Stimulated activated CD8-positive, alpha-beta memory T cell treated with anti-CD3 and anti-CD28 coated beads, Interleukin-15, amount 100 ng/mL, for 4 hours (primary cell): Measurements from ENCODE around the gene CACNA1C.

Source experiments
- DNase-seq, 2 donors: peaks; one replicate each; pipeline ENCODE4 v3.0.0-alpha.2; 2020; ENCODE audit warnings: low read depth in 2 of 2

The CACNA1C gene

GRCh38 chr12:2623472-2623871 is 570.7 kb downstream of the CACNA1C start:
- DNase-seq, result no peak

DNA sequence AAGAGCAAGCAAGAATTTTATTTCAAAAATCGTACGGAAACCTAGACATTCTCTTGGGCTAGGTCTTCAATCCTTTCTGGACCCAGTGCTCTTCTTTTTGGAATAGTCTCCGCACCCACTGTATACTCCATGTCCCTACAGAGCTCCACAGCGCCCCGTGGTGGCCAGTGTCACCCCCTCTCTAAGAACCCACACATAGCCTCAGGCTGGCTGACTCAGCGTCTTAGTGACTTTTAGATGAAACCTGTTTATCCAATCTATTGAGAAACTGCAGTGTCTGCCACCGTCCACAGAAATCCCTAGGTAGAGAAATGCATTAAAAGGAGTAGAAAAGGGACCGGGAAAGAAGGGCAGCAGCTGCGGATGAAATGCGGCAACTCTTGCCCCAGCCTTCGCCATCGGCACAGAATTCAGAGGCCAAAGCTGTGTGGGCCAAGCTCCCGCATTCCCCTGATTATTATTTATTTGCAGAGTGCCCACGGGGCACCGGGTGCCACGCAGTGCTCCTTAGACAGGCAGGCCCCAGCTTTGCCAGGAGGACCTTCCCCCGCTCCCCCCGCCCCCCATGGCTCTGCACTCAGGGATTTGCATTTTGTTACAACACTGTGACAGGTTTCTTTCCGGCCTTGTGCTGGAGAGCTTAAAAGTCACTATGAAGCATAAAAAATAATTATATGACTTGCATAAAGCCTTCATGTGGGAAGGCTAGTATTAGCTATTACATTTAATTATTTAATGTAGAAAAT is 571.9 kb downstream of the CACNA1C start:
- DNase-seq, result no peak

DNA sequence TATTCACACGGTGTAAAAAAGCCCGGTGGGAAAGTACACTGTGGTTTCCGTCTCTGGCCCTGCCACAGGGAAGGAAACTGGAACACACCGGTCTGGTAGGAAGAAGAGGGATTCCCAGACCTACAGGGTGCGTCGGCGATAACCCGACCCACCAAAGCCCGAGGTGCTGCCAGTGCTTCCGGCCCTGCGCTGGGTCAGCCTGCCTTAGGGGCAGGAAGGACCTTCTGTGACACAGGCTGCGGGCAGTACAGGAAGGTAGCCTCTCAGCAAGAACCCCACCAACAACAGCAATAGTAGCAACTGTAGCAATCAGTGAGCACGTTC is 572.5 kb downstream of the CACNA1C start:
- no peak for DNase-seq

DNA sequence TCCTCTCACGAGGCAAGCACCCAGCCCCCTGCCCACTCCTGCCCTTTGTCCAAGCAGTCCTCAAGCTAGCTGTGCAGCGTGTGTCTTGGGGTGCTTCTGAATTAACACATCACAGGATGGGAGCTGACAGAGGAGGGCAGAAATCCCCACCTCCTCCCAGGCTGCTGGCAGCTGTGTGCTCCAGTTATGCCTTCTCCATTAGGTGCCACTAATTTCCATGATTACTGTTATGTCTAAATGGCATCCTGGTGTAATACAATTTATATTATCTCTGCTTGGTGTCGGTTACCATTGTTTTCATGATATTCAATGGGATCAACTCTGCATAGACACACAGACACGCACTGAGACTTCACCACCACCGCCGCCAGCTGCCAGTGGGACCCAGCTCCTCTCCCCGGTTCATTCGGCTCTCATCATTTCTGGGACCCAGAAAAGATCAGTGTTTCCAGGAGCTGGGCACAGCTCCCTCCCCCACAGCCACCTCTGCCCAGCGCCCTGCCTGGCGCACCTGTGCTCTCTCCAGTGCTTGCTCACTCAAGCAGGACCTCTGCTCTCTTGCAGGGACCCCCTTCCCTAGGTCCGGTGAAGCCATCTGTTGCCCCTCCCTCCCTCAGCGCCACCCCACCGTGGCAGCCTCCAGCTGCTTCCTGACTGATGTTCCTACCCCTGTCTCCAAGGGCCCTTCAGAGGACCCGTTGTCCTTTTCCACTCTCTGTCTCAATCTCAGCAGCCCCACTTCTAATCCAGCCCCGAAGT is 574.5 kb downstream of the CACNA1C start:
- DNase-seq, result no peak

DNA sequence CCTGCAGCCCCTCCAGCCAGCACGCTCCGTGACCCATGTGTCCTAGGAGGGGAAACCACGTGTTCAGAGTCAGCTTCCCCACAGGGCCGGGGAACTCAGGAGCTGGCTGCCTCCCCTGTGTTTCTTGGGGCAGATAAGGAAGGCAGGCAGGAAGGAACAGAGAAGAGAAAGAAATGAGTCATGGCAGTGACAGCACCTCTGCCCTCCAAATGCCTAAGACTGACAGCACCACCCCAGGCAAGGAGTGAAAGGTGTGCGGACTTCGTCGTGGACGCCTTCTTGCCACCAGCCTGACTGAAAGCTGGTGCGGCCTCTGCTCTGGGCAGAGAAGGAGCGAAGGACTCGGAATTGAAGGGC is 575.0 kb downstream of the CACNA1C start:
- no peak for DNase-seq

DNA sequence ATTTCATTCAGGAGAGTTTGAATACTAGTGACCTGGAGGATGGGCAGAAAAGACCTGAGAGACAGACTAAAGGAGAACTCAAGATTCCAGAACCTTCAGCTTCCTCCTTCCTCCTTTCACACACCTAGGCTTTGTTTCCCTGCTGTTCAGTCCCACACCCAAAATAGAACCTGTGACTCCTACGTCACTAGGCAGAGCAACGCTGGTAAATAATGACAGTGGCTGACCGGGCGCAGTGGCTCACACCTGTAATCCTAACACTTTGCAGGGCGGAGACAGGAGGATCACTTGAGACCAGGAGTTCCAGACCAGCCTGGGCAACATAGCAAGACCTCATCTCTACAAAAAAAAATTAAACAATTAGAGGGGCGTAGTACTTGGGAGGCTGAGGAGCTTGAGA is 575.6 kb downstream of the CACNA1C start:
- DNase-seq, result no peak

DNA sequence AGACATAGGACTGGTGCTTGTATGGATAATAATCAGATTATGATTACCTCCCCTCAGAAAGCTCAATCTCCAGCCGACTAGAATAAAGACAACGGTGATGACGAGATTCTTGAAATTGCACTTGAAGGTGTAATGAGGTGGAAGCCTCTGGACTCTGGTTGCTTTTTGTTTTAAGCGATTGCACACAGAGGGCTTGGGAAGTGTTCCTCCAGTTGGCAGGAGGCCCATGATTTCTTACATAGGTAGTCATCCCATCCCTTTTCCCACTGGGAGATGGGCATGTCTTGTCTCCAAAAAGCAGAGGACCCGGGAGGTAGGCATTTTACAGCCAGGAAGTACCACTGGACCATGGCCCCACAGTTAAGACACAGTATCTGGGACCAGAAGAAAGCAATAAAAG is 576.3 kb downstream of the CACNA1C start:
- no peak for DNase-seq

DNA sequence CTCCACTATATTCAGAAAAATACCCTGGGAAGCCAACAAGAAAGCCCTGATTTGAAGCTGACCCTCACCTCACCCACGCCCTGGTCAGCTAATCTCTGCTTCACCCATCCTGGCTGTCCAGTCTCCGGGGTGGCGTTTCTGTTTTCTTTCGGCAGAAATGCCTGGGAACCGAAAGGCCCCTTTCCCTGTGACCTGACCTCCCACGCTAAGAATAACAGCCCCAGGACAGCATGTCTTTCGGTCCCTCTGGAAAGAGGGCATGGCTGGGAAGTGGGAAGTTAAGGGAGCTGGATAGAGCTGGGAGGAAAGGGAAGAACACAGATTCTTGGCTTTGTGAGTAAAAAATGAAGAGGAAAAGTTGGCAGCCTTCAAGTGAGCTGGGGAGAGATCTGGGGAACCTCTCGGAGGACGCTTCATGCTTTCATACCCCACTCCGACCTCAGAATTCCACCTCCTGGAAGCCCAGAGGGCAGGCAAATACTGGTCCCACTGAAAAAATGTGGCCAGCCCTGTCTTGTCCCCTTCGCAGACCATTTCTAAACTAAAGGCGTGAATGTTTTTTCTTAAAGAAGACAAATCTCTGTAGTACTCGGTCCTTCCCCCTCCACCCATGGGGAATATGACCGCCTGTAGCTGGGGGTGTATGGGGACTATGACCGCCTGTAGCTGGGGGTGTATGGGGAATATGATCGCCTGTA is 579.0 kb downstream of the CACNA1C start:
- DNase-seq, result no peak

- no peak for DNase-seq
Measured at GRCh38 chr12:2633176-2633824, 580.5 kb downstream of the CACNA1C start.

DNA sequence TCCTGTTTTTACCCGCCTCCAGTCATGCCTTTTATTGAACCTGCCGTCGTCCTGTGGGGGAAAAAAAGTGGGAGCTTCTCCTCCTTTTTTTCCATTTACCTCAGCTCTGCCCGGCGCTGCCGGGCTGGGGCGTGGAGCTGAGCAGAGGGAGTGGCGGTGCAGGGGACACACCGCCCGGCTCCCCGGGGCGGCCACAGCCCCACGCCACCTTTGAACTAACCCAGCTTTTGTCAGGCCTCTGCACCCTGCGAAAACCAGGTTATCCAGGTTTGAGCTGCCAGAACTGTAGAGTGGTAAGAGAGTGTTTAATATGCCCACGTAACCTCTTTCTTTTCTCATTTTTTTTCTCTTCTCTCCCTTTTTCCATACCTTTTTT is 581.0 kb downstream of the CACNA1C start:
- DNase-seq, result no peak

DNA sequence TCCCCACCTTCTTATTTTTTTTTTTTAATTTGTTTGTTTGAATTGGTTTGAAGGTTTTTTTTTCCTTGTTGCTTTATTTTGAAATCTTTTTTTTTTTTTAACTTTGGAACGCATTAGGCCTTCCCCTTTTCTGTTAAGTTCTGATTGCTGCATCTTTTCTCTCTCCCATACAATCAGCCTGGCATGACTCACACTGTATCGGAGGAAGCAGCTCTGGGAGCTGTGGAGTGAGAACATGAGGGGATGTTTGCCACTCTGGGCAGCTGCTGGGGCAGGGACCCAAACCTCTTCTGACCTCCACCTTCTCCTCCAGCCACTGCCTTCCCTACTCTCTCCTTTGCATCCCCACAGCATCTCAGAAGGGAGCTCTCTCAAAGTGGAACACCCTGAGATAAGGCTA is 581.7 kb downstream of the CACNA1C start:
- DNase-seq, result no peak

- no peak for DNase-seq
Measured at GRCh38 chr12:2636741-2637340, 584.1 kb downstream of the CACNA1C start.

DNA sequence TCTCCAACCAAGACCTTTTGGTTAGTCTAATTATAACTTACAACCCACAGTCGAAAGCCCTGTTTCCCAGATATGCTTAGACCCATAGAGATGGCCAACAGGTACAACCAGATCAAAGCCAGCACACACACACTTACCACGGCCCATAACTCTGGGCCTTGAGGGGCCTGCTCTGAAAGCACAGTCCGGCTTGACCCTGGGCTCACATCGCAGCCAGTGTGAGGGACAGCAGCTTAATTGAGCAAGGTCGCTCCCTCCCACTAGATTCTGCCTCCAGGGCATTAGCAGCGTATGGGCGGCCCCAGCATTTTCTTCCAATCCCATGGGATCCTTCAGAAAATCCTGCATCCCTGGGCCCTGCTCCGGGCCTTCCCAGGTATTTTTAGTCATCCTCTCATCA is 584.6 kb downstream of the CACNA1C start:
- DNase-seq, result no peak

DNA sequence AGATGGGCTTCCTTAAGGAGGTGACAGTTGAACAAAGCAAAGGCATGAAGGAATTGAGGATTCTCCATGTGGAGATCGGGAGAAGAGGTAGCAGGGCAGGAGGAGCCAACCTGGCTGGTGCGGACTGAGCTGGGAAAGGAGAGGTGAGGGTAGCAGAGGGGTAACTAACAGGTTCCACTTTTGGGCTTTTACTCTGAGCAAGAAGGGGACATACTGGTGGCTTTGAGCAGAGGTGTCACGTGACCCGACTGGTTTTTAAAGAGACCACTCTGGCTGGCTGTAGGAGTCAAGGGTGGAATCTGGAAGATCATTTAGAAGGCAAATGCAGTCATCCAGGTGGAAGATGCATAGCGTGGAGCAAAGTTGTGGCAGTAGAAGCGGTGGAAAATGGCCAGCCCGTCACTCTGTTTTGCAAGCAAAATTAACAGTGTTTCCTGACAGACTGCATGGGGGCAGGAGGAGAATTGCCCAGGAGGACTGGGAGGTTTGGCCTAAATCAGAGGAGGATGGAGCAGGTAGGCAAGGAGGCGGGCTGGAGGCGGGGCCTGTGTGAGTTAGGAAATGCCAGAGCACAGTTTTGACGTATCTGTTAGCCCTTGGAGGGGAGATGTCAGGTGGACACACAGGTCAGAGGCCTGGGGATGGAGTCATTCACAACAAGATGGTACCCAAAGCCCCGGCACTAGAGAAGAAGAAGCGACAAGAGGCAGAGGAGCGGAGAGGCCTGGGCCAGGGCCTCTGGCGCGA is 585.7 kb downstream of the CACNA1C start:
- no peak for DNase-seq

- no peak for DNase-seq
Measured at GRCh38 chr12:2639020-2639298, 586.2 kb downstream of the CACNA1C start.

GRCh38 chr12:2640281-2640680 is 587.5 kb downstream of the CACNA1C start:
- no peak for DNase-seq

DNA sequence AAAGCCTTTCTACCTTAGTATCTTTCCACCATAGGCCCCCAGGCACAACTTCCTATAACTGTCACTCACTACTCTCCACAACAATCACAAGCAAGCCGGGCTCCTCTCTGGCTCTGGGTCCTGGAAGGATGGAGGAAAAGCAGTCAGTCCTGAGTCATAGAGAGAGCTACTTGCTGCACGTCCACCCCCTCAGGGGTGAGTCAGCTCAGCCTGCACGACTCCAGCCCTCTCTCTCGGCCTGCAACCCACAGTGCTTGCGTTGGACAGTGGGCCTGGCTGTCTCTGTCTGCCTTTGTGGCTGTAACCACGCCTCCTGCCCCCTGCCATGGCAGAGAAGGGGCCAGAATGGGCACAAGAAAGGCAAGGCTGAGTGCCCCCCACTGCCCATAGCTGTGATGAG is 587.9 kb downstream of the CACNA1C start:
- DNase-seq, result no peak

- no peak for DNase-seq
Measured at GRCh38 chr12:2641207-2641606, 588.4 kb downstream of the CACNA1C start.

DNA sequence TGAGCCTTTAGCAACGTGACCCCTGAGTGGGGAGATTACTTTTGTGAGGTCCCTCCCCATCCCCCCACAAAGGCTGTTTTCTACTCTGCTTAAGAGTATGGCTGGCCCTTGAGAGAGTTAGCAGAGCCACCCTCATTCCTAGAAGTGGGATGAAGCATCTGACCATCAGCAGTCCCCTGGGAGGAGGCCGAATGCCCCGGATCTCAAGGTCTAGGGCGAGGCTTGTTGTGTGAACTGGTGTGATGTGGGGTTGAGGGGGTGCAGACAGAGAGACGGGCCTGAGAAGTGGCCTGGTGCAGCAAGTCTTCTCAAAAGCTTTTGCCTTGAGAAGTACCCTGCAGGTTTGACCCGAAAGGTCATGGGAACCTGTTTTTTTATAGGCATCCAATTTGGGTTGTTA is 589.0 kb downstream of the CACNA1C start:
- DNase-seq, result no peak

- no peak for DNase-seq
Measured at GRCh38 chr12:2642176-2642892, 589.5 kb downstream of the CACNA1C start.

DNA sequence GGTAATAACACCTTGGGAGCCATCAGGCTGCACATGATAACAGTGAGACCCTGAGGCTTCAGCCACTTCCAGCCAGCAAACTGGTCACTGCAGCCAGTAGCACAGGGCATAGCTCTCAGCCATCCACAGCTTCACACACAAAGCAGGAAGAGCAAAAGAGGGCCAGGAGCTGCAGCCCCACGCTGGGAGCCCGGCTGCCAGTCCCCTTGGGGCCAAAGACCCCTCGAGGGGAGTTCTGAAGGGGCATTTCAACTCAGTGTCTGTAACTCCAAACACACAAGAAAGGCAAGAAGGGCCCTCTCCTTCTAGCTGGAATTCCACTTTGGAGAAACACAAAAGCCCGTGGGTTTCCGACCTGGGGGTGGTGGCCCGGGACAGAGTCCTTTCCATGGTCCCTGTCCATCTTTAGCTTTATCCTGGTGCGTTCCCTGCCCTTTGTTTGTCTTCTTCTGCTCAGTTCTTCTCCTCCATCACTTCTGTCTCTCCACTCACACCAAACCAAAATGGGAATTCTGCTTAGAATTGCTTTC is 590.2 kb downstream of the CACNA1C start:
- no peak for DNase-seq
